ENCODE data around the gene LCTL.

Gene LCTL, protein sequence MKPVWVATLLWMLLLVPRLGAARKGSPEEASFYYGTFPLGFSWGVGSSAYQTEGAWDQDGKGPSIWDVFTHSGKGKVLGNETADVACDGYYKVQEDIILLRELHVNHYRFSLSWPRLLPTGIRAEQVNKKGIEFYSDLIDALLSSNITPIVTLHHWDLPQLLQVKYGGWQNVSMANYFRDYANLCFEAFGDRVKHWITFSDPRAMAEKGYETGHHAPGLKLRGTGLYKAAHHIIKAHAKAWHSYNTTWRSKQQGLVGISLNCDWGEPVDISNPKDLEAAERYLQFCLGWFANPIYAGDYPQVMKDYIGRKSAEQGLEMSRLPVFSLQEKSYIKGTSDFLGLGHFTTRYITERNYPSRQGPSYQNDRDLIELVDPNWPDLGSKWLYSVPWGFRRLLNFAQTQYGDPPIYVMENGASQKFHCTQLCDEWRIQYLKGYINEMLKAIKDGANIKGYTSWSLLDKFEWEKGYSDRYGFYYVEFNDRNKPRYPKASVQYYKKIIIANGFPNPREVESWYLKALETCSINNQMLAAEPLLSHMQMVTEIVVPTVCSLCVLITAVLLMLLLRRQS

DNA sequence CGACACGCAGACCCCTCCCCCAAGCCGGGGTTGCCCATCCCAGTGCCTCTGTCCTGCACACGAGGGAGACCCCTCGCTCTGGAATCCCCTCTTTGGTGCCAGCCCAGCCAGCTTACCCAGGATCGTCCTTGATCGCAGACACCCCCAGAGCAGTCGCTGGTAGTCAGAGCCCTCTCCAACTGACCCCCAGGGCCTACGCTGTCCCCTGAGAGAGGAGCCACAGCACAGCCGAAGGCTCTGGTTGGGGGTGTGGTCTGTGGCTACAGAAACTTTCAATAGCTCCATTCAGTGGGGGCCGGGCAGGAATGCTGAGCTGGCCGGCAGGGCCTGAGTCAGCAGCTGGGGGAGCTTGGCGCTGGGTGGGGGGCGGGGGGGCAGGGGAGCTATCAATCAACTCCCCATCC, at the start of gene LCTL:
LCTL (minus strand) TSS at position 258 of the 404 bp plus-strand sequence. CDS start 633 bp downstream, outside the sequence.
- Histone ChIP-seq H3K4me3 (ENCODE audit: low read length in 2 of 2) (no peak within 1 kb of the TSS), H3K9ac (ENCODE audit: low read depth in 1 of 2, low read length in 2 of 2) (no peak within 1 kb of the TSS), H3K27me3 (ENCODE audit: control insufficient read depth in 2 of 2, insufficient read depth in 2 of 2, low read length in 2 of 2) (no peaks in the 10 kb centered on the region), H3K9me3 (ENCODE audit: control insufficient read depth in 2 of 2, low read length in 2 of 2) (no peaks in the 10 kb centered on the region), H3K36me3 (ENCODE audit: control insufficient read depth in 2 of 2, insufficient read depth in 2 of 2, low read length in 2 of 2) (no peaks in the 10 kb centered on the region), H3K4me1 (ENCODE audit: control insufficient read depth in 2 of 2, insufficient read depth in 2 of 2, low read length in 2 of 2) (no peaks in the 10 kb centered on the region), H3K27ac (ENCODE audit: low read depth in 2 of 2, low read length in 2 of 2) (no peak within 1 kb of the TSS)

GRCh38 chr15:66614951-66615760, 49.4 kb upstream of the LCTL start:
- H3K9ac ChIP-seq (ENCODE audit: low read depth in 1 of 2, low read length in 2 of 2) = no peak overlapping the region
- peaks cover 19 to 22% of the 10 kb centered on the region in 2 donors for H3K4me1 ChIP-seq (ENCODE audit: control insufficient read depth in 2 of 2, insufficient read depth in 2 of 2, low read length in 2 of 2)
- H3K36me3 ChIP-seq (ENCODE audit: control insufficient read depth in 2 of 2, insufficient read depth in 2 of 2, low read length in 2 of 2) = no peaks in the 10 kb centered on the region
- H3K27ac ChIP-seq (ENCODE audit: low read depth in 2 of 2, low read length in 2 of 2) = no peak overlapping the region
- H3K9me3 ChIP-seq (ENCODE audit: control insufficient read depth in 2 of 2, low read length in 2 of 2) = no peaks in the 10 kb centered on the region
- H3K27me3 ChIP-seq (ENCODE audit: control insufficient read depth in 2 of 2, insufficient read depth in 2 of 2, low read length in 2 of 2) = no peaks in the 10 kb centered on the region
- no peak overlapping the region for H3K4me3 ChIP-seq (ENCODE audit: low read length in 2 of 2)

GRCh38 chr15:66614456-66614855, 48.7 kb upstream of the LCTL start:
- H3K27ac ChIP-seq (ENCODE audit: low read depth in 2 of 2, low read length in 2 of 2) = no peak overlapping the region
- H3K4me1 ChIP-seq (ENCODE audit: control insufficient read depth in 2 of 2, insufficient read depth in 2 of 2, low read length in 2 of 2) = peaks cover 16 to 21% of the 10 kb centered on the region in 2 donors
- H3K9ac ChIP-seq (ENCODE audit: low read depth in 1 of 2, low read length in 2 of 2) = no peak overlapping the region

GRCh38 chr15:66613743-66614142, 47.9 kb upstream of the LCTL start:
- H3K36me3 ChIP-seq (ENCODE audit: control insufficient read depth in 2 of 2, insufficient read depth in 2 of 2, low read length in 2 of 2) = no peaks in the 10 kb centered on the region
- no peaks in the 10 kb centered on the region for H3K27me3 ChIP-seq (ENCODE audit: control insufficient read depth in 2 of 2, insufficient read depth in 2 of 2, low read length in 2 of 2)
- no peak overlapping the region for H3K27ac ChIP-seq (ENCODE audit: low read depth in 2 of 2, low read length in 2 of 2)
- no peaks in the 10 kb centered on the region for H3K9me3 ChIP-seq (ENCODE audit: control insufficient read depth in 2 of 2, low read length in 2 of 2)
- H3K9ac ChIP-seq (ENCODE audit: low read depth in 1 of 2, low read length in 2 of 2) = no peak overlapping the region
- H3K4me3 ChIP-seq (ENCODE audit: low read length in 2 of 2) = no peak overlapping the region
- H3K4me1 ChIP-seq (ENCODE audit: control insufficient read depth in 2 of 2, insufficient read depth in 2 of 2, low read length in 2 of 2) = peaks cover 10 to 14% of the 10 kb centered on the region in 2 donors

More at GRCh38 chr15:66614456-66614855, 48.7 kb upstream of the LCTL start:
- Histone ChIP-seq H3K27me3 (ENCODE audit: control insufficient read depth in 2 of 2, insufficient read depth in 2 of 2, low read length in 2 of 2) (no peaks in the 10 kb centered on the region), H3K4me3 (ENCODE audit: low read length in 2 of 2) (no peak overlapping the region), H3K9me3 (ENCODE audit: control insufficient read depth in 2 of 2, low read length in 2 of 2) (no peaks in the 10 kb centered on the region), H3K36me3 (ENCODE audit: control insufficient read depth in 2 of 2, insufficient read depth in 2 of 2, low read length in 2 of 2) (no peaks in the 10 kb centered on the region)

GRCh38 chr15:66611257-66612053, 45.7 kb upstream of the LCTL start:
- Histone ChIP-seq H3K27me3 (ENCODE audit: control insufficient read depth in 2 of 2, insufficient read depth in 2 of 2, low read length in 2 of 2) (no peaks in the 10 kb centered on the region), H3K36me3 (ENCODE audit: control insufficient read depth in 2 of 2, insufficient read depth in 2 of 2, low read length in 2 of 2) (no peaks in the 10 kb centered on the region), H3K9ac (ENCODE audit: low read depth in 1 of 2, low read length in 2 of 2) (no peak overlapping the region), H3K4me1 (ENCODE audit: control insufficient read depth in 2 of 2, insufficient read depth in 2 of 2, low read length in 2 of 2) (peaks cover 0 to 3% of the 10 kb centered on the region in 2 donors), H3K9me3 (ENCODE audit: control insufficient read depth in 2 of 2, low read length in 2 of 2) (no peaks in the 10 kb centered on the region), H3K27ac (ENCODE audit: low read depth in 2 of 2, low read length in 2 of 2) (no peak overlapping the region), H3K4me3 (ENCODE audit: low read length in 2 of 2) (no peak overlapping the region)

- H3K4me1 ChIP-seq (ENCODE audit: control insufficient read depth in 2 of 2, insufficient read depth in 2 of 2, low read length in 2 of 2) = no peaks in the 10 kb centered on the region
- no peak overlapping the region for H3K27ac ChIP-seq (ENCODE audit: low read depth in 2 of 2, low read length in 2 of 2)
- H3K36me3 ChIP-seq (ENCODE audit: control insufficient read depth in 2 of 2, insufficient read depth in 2 of 2, low read length in 2 of 2) = no peaks in the 10 kb centered on the region
- no peak overlapping the region for H3K9ac ChIP-seq (ENCODE audit: low read depth in 1 of 2, low read length in 2 of 2)
- no peaks in the 10 kb centered on the region for H3K9me3 ChIP-seq (ENCODE audit: control insufficient read depth in 2 of 2, low read length in 2 of 2)
- no peak overlapping the region for H3K4me3 ChIP-seq (ENCODE audit: low read length in 2 of 2)
- no peaks in the 10 kb centered on the region for H3K27me3 ChIP-seq (ENCODE audit: control insufficient read depth in 2 of 2, insufficient read depth in 2 of 2, low read length in 2 of 2)
These were observed 44.1 kb upstream of the LCTL start for GRCh38 chr15:66609876-66610275.

GRCh38 chr15:66608881-66609280, 43.1 kb upstream of the LCTL start:
- no peaks in the 10 kb centered on the region for H3K4me1 ChIP-seq (ENCODE audit: control insufficient read depth in 2 of 2, insufficient read depth in 2 of 2, low read length in 2 of 2)
- no peak overlapping the region for H3K27ac ChIP-seq (ENCODE audit: low read depth in 2 of 2, low read length in 2 of 2)
- no peaks in the 10 kb centered on the region for H3K9me3 ChIP-seq (ENCODE audit: control insufficient read depth in 2 of 2, low read length in 2 of 2)
- H3K36me3 ChIP-seq (ENCODE audit: control insufficient read depth in 2 of 2, insufficient read depth in 2 of 2, low read length in 2 of 2) = no peaks in the 10 kb centered on the region
- no peak overlapping the region for H3K9ac ChIP-seq (ENCODE audit: low read depth in 1 of 2, low read length in 2 of 2)
- no peak overlapping the region for H3K4me3 ChIP-seq (ENCODE audit: low read length in 2 of 2)
- no peaks in the 10 kb centered on the region for H3K27me3 ChIP-seq (ENCODE audit: control insufficient read depth in 2 of 2, insufficient read depth in 2 of 2, low read length in 2 of 2)

GRCh38 chr15:66608159-66608558, 42.4 kb upstream of the LCTL start:
- Histone ChIP-seq H3K4me1 (ENCODE audit: control insufficient read depth in 2 of 2, insufficient read depth in 2 of 2, low read length in 2 of 2) (no peaks in the 10 kb centered on the region), H3K9me3 (ENCODE audit: control insufficient read depth in 2 of 2, low read length in 2 of 2) (no peaks in the 10 kb centered on the region), H3K4me3 (ENCODE audit: low read length in 2 of 2) (no peak overlapping the region), H3K9ac (ENCODE audit: low read depth in 1 of 2, low read length in 2 of 2) (no peak overlapping the region), H3K27me3 (ENCODE audit: control insufficient read depth in 2 of 2, insufficient read depth in 2 of 2, low read length in 2 of 2) (no peaks in the 10 kb centered on the region), H3K27ac (ENCODE audit: low read depth in 2 of 2, low read length in 2 of 2) (no peak overlapping the region), H3K36me3 (ENCODE audit: control insufficient read depth in 2 of 2, insufficient read depth in 2 of 2, low read length in 2 of 2) (no peaks in the 10 kb centered on the region)

- Histone ChIP-seq H3K9me3 (ENCODE audit: control insufficient read depth in 2 of 2, low read length in 2 of 2) (no peaks in the 10 kb centered on the region), H3K9ac (ENCODE audit: low read depth in 1 of 2, low read length in 2 of 2) (no peak overlapping the region), H3K4me3 (ENCODE audit: low read length in 2 of 2) (no peak overlapping the region), H3K27ac (ENCODE audit: low read depth in 2 of 2, low read length in 2 of 2) (no peak overlapping the region), H3K36me3 (ENCODE audit: control insufficient read depth in 2 of 2, insufficient read depth in 2 of 2, low read length in 2 of 2) (no peaks in the 10 kb centered on the region), H3K4me1 (ENCODE audit: control insufficient read depth in 2 of 2, insufficient read depth in 2 of 2, low read length in 2 of 2) (no peaks in the 10 kb centered on the region), H3K27me3 (ENCODE audit: control insufficient read depth in 2 of 2, insufficient read depth in 2 of 2, low read length in 2 of 2) (no peaks in the 10 kb centered on the region)
These were observed 37.7 kb upstream of the LCTL start for GRCh38 chr15:66603301-66604179.
